Karpas-422 (cell line): ENCODE measurements around the gene TBCK. TPM values are rescaled to one million over a fixed set of nuclear protein-coding genes. Genes with fewer than 3 reads are reported as not detected.
A peak's percentile ranks its signal among the peaks of the same experiment; 100 is the strongest.

ENCODE experiments used
- DNase-seq: peaks from one replicate; pipeline ENCODE4 v3.0.0-alpha.2; 2015
- H2AFZ ChIP-seq: fragments of 200-600 bp; sonication (generic); 2 replicates; pipeline ENCODE4 v1.6.1; 2014; ENCODE audit warnings: antibody characterized with exemption, low read length, mixed read lengths
- H3K27ac ChIP-seq: fragments of 200-600 bp; sonication (generic); 2 replicates; pipeline ENCODE4 v1.5.1; 2014; ENCODE audit warnings: mild to moderate bottlenecking, low read length, moderate library complexity
- H3K27me3 ChIP-seq: fragments of 200-600 bp; sonication (generic); 2 replicates; pipeline ENCODE4 v1.6.1; 2014; ENCODE audit warnings: low read length, mixed read lengths
- H3K36me3 ChIP-seq: fragments of 200-600 bp; sonication (generic); 2 replicates; pipeline ENCODE4 v1.6.1; 2014; ENCODE audit warnings: low read length, mixed read lengths; ENCODE audit not compliant: insufficient read depth
- H3K4me1 ChIP-seq: fragments of 200-600 bp; sonication (generic); 2 replicates; pipeline ENCODE4 v1.6.1; 2014; ENCODE audit warnings: mild to moderate bottlenecking, low read length, mixed read lengths
- H3K4me2 ChIP-seq: fragments of 200-600 bp; sonication (generic); 2 replicates; pipeline ENCODE4 v1.6.1; 2014; ENCODE audit warnings: low read length, low read depth, mild to moderate bottlenecking; ENCODE audit not compliant: poor library complexity, severe bottlenecking
- H3K4me3 ChIP-seq: fragments of 200-600 bp; sonication (generic); 2 replicates; pipeline ENCODE4 v1.5.1; 2014; ENCODE audit warnings: mild to moderate bottlenecking, antibody characterized with exemption, low read length, mixed read lengths
- H3K79me2 ChIP-seq: fragments of 200-600 bp; sonication (generic); 2 replicates; pipeline ENCODE4 v1.6.1; 2014; ENCODE audit warnings: mild to moderate bottlenecking, low read length, mixed read lengths
- H3K9ac ChIP-seq: fragments of 200-600 bp; sonication (generic); 2 replicates; pipeline ENCODE4 v1.6.0; 2014; ENCODE audit warnings: low read length
- H3K9me2 ChIP-seq: fragments of 200-600 bp; sonication (generic), shearing (Covaris generic); replicated peaks from 2 replicates; pipeline ENCODE4 v1.6.0; 2014; ENCODE audit warnings: mild to moderate bottlenecking, low read length, moderate library complexity; ENCODE audit not compliant: insufficient read depth
- H3K9me3 ChIP-seq: fragments of 300-700, 200-600 bp; sonication (generic); 2 replicates; pipeline ENCODE4 v1.6.1; 2014; ENCODE audit warnings: low read length, mixed read lengths
- H4K20me1 ChIP-seq: fragments of 200-600 bp; sonication (generic); 2 replicates; pipeline ENCODE4 v1.6.1; 2014; ENCODE audit warnings: mild to moderate bottlenecking, antibody characterized with exemption, low read length, low read depth; ENCODE audit not compliant: insufficient read depth
- total RNA-seq: library from RNA; depleted of rRNA; stranded (reverse); fragments of >200 nt; shearing (Covaris generic); gene quantifications from 2 replicates; pipeline ENCODE4 v1.2.3, GENCODE V29; 2014; ENCODE audit warnings: low replicate concordance

The TBCK gene
- total RNA-seq, 1 experiment from 2014 or later = 86.1 TPM

- no peaks in the 10 kb centered on the region for H4K20me1 ChIP-seq
- no peaks in the 10 kb centered on the region for H3K9me3 ChIP-seq
- no peaks in the 10 kb centered on the region for H3K79me2 ChIP-seq
- no peak overlapping the region for H3K9ac ChIP-seq
- H3K4me1 ChIP-seq = no peaks in the 10 kb centered on the region
- DNase-seq = no peak
- no peak overlapping the region for H3K4me2 ChIP-seq
- H3K27ac ChIP-seq = no peak overlapping the region
- peaks cover 7% of the 10 kb centered on the region; the same call in 1 of the 2 replicates for H3K36me3 ChIP-seq
- no peaks in the 10 kb centered on the region for H3K27me3 ChIP-seq
- no peak overlapping the region for H2AFZ ChIP-seq
- no peaks in the 10 kb centered on the region for H3K9me2 ChIP-seq
- no peak overlapping the region for H3K4me3 ChIP-seq
These were observed 129.8 kb downstream of the TBCK start for GRCh38 chr4:106186201-106186600.

GRCh38 chr4:106183551-106183950, 132.5 kb downstream of the TBCK start:
- Histone ChIP-seq H3K9ac (no peak overlapping the region), H3K4me3 (no peak overlapping the region), H3K9me2 (no peaks in the 10 kb centered on the region), H3K36me3 (no peaks in the 10 kb centered on the region; the same call in 1 of the 2 replicates), H3K4me2 (no peak overlapping the region), H3K79me2 (no peaks in the 10 kb centered on the region), H2AFZ (no peak overlapping the region), H3K4me1 (no peaks in the 10 kb centered on the region), H3K9me3 (no peaks in the 10 kb centered on the region), H3K27ac (no peak overlapping the region), H3K27me3 (no peaks in the 10 kb centered on the region), H4K20me1 (no peaks in the 10 kb centered on the region)
- no peak for DNase-seq

- Histone ChIP-seq H3K4me3 (no peak overlapping the region), H3K27ac (no peak overlapping the region), H3K4me2 (no peak overlapping the region), H3K79me2 (no peaks in the 10 kb centered on the region), H3K9me2 (no peaks in the 10 kb centered on the region), H4K20me1 (no peaks in the 10 kb centered on the region), H3K4me1 (peaks cover under 1% of the 10 kb centered on the region), H3K27me3 (no peaks in the 10 kb centered on the region), H2AFZ (no peak overlapping the region), H3K36me3 (no peaks in the 10 kb centered on the region), H3K9ac (no peak overlapping the region), H3K9me3 (no peaks in the 10 kb centered on the region)
- no peak for DNase-seq
These were observed 143.1 kb downstream of the TBCK start for GRCh38 chr4:106172861-106173260.

GRCh38 chr4:106165351-106166010, 150.5 kb downstream of the TBCK start:
- H3K79me2 ChIP-seq = no peaks in the 10 kb centered on the region; the same call in 1 of the 2 replicates
- peak overlapping the region; percentile 23; the same call in 1 of the 2 replicates for H2AFZ ChIP-seq
- peaks cover 4% of the 10 kb centered on the region; the same call in 1 of the 2 replicates for H3K36me3 ChIP-seq
- no peaks in the 10 kb centered on the region for H3K9me2 ChIP-seq
- no peaks in the 10 kb centered on the region; the same call in 1 of the 2 replicates for H3K9me3 ChIP-seq
- H3K9ac ChIP-seq = peak overlapping the region; percentile 29
- peak overlapping the region; percentile 65 for H3K4me2 ChIP-seq
- H3K27me3 ChIP-seq = no peaks in the 10 kb centered on the region
- peak overlapping the region; percentile 6; the same call in 1 of the 2 replicates for H3K4me3 ChIP-seq
- peaks cover 34% of the 10 kb centered on the region for H3K4me1 ChIP-seq
- peak overlapping the region; percentile 80 for H3K27ac ChIP-seq
- DNase-seq = peak; percentile 72
- no peaks in the 10 kb centered on the region for H4K20me1 ChIP-seq

GRCh38 chr4:106162278-106162677, 153.7 kb downstream of the TBCK start:
- H3K36me3 ChIP-seq = peaks cover 4% of the 10 kb centered on the region; the same call in 1 of the 2 replicates
- no peak overlapping the region for H3K27ac ChIP-seq
- no peaks in the 10 kb centered on the region for H3K9me2 ChIP-seq
- H3K9me3 ChIP-seq = no peaks in the 10 kb centered on the region; the same call in 1 of the 2 replicates
- H3K4me2 ChIP-seq = no peak overlapping the region
- no peak overlapping the region for H3K4me3 ChIP-seq
- no peaks in the 10 kb centered on the region; the same call in 1 of the 2 replicates for H3K79me2 ChIP-seq
- H3K4me1 ChIP-seq = peaks cover 27% of the 10 kb centered on the region
- H2AFZ ChIP-seq = no peak overlapping the region
- no peaks in the 10 kb centered on the region for H3K27me3 ChIP-seq
- H4K20me1 ChIP-seq = no peaks in the 10 kb centered on the region
- H3K9ac ChIP-seq = no peak overlapping the region
- DNase-seq = no peak

- Histone ChIP-seq H3K9ac (no peak overlapping the region), H3K27me3 (no peaks in the 10 kb centered on the region), H3K4me3 (no peak overlapping the region), H2AFZ (no peak overlapping the region), H3K27ac (no peak overlapping the region), H3K79me2 (no peaks in the 10 kb centered on the region), H3K9me2 (no peaks in the 10 kb centered on the region), H3K4me1 (peaks cover 11% of the 10 kb centered on the region), H3K4me2 (no peak overlapping the region), H3K36me3 (peaks cover 4% of the 10 kb centered on the region; the same call in 1 of the 2 replicates), H4K20me1 (no peaks in the 10 kb centered on the region), H3K9me3 (no peaks in the 10 kb centered on the region; the same call in 1 of the 2 replicates)
- DNase-seq = no peak
These were observed 155.4 kb downstream of the TBCK start for GRCh38 chr4:106160560-106160959.

GRCh38 chr4:106149911-106150310, 166.1 kb downstream of the TBCK start:
- Histone ChIP-seq H2AFZ (no peak overlapping the region), H3K9me2 (no peaks in the 10 kb centered on the region), H3K36me3 (no peaks in the 10 kb centered on the region), H3K9ac (no peak overlapping the region), H3K9me3 (no peaks in the 10 kb centered on the region), H3K4me1 (no peaks in the 10 kb centered on the region), H3K27me3 (no peaks in the 10 kb centered on the region), H4K20me1 (no peaks in the 10 kb centered on the region), H3K4me3 (no peak overlapping the region), H3K27ac (no peak overlapping the region), H3K4me2 (no peak overlapping the region), H3K79me2 (no peaks in the 10 kb centered on the region)
- no peak for DNase-seq

GRCh38 chr4:106149026-106149425, 167.0 kb downstream of the TBCK start:
- Histone ChIP-seq H2AFZ (no peak overlapping the region), H3K36me3 (no peaks in the 10 kb centered on the region)

More at GRCh38 chr4:106149026-106149425, 167.0 kb downstream of the TBCK start:
- no peaks in the 10 kb centered on the region for H3K27me3 ChIP-seq
- H3K9me2 ChIP-seq = no peaks in the 10 kb centered on the region
- H3K9ac ChIP-seq = no peak overlapping the region
- no peaks in the 10 kb centered on the region for H3K4me1 ChIP-seq
- H4K20me1 ChIP-seq = no peaks in the 10 kb centered on the region
- DNase-seq = no peak
- no peaks in the 10 kb centered on the region for H3K9me3 ChIP-seq
- no peak overlapping the region for H3K4me2 ChIP-seq
- H3K27ac ChIP-seq = no peak overlapping the region
- H3K4me3 ChIP-seq = no peak overlapping the region
- no peaks in the 10 kb centered on the region for H3K79me2 ChIP-seq
